ENCODE data around the gene NCBP3. TPM values are rescaled to one million over a fixed set of nuclear protein-coding genes. Genes with fewer than 3 reads are reported as not detected.

Gene NCBP3
- total and polyA plus RNA-seq, 9 of the 15 experiments (the other 6 are each of a cell fraction or from before 2014, with no cell fraction given): 3.1 to 25.5 (median 20.5) TPM

DNA sequence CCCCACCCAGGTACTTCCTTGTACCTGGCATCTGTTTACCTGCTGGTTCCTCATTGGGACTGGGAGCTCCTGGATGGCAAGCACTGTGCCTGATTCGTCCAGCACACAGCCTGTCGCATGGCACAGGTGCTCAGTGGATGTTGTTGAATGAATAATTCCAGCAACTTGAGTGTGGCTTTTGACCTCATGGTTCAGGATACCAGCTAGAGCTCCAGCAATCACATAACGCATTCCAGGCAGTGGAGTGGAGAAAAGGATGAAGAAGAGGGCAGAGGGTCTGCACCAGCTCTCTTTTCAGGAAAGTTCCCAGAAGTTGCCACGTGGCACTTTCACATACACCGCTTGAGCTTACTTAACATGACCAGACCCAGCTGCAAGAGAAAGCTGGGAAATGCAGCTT is 48.1 kb upstream of the NCBP3 start:
- ChIA-PET POLR2A (interaction anchor here (1.0 to 2.5 kb wide), 2 partner anchors 11 to 20 kb away, joined by 5 to 9 read pairs; no protein-coding TSS in a partner anchor), CTCF (ENCODE audit: low intra/inter-chr PET ratio) (no interaction called here)
- Histone ChIP-seq H3K9ac (ENCODE audit: insufficient read depth in 1 of 2, low read depth in 2 of 2, low read length in 2 of 2) (peak overlapping the region; percentile 69 to 90; a peak in 2 of 4 replicates), H3K27ac (ENCODE audit: extremely low read depth, low read depth, low read length) (no peak overlapping the region), H3K79me2 (ENCODE audit: control insufficient read depth, insufficient read depth, low read length) (peaks cover 19% of the 10 kb centered on the region; the same call in 2 of the 3 replicates), H3K9me1 (ENCODE audit: control insufficient read depth, insufficient read depth, low read length) (no peaks in the 10 kb centered on the region), H3K27me3 (ENCODE audit: control insufficient read depth in 2 of 2, insufficient read depth in 2 of 2, low read length in 2 of 2) (no peaks in the 10 kb centered on the region), H4K20me1 (replicated peaks; ENCODE audit: control insufficient read depth, insufficient read depth, low read length) (no peaks in the 10 kb centered on the region), H3K4me1 (replicated peaks in 1 of 2; ENCODE audit: control insufficient read depth in 2 of 2, insufficient read depth in 2 of 2, low read length in 2 of 2) (peaks cover 16 to 59% of the 10 kb centered on the region in 2 experiments; a peak in 4 of 5 replicates), H3K4me2 (ENCODE audit: insufficient read depth, low read length) (0 out of 2 replicates have a peak overlapping the region, but pooled peaks have one; percentile 81), H3K36me3 (ENCODE audit: control insufficient read depth, insufficient read depth, low read length) (no peaks in the 10 kb centered on the region), H2AFZ (ENCODE audit: low read depth, low read length) (peak overlapping the region; percentile 95), H3K9me3 (replicated peaks; ENCODE audit: control insufficient read depth, insufficient read depth, low read depth, low read length) (no peaks in the 10 kb centered on the region), H3K4me3 (no peak overlapping the region)
- intact Hi-C loops (cut with micrococcal nuclease): no loop called here
- no peak for TF ChIP-seq HNRNPLL (IDR thresholded peaks at IDR 0.05; ENCODE audit: low read depth, low read length, poor library complexity, severe bottlenecking)
- TF ChIP-seq, protein P1, sequence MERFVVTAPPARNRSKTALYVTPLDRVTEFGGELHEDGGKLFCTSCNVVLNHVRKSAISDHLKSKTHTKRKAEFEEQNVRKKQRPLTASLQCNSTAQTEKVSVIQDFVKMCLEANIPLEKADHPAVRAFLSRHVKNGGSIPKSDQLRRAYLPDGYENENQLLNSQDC (CRISPR knock-in tag; IDR thresholded peaks at IDR 0.05): no peak
- TF ChIP-seq POLR2H (tag; IDR thresholded peaks at IDR 0.05; ENCODE audit: low read depth): no peak
- peak; percentile 86 for TF ChIP-seq RBM25 (IDR thresholded peaks at IDR 0.05; ENCODE audit: low read depth, low read length, severe bottlenecking)
- in situ Hi-C loops (cut with MboI): no loop called here
- 73% methylated on average over 3 of the region's 5 CpGs for WGBS (ENCODE audit: insufficient coverage, low coverage, missing lambda C conversion rate)
- DNase-seq (ENCODE audit: extremely low read depth in 1 of 4, low spot score in 3 of 4) (no peak), FAIRE-seq (no peak), ATAC-seq (no peak)
- no TSS peak for BruUV-seq (replicated peaks)

DNA sequence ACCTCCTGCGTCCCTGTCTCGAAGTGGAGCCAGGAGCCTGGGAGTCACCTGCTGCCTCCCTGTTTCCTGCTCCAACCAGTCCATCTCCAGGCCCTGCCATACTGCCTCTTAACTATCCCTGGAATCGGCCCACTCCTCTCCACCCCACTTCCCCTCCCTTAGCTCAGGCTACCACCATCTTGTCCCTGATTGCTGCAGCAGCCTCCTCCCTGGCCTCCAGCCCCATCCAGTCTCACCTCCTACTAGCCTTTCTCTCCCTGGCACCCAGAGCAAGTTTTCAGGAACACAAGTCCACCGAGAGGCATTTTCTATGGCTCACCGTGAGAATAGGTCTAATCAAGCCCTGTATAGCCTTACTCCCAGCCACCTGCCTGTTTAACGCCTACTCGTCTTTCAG is 47.7 kb upstream of the NCBP3 start:
- peaks cover 20 to 63% of the 10 kb centered on the region in 2 experiments for H3K4me1 ChIP-seq (replicated peaks in 1 of 2; ENCODE audit: control insufficient read depth in 2 of 2, insufficient read depth in 2 of 2, low read length in 2 of 2)
- CTCF ChIA-PET (ENCODE audit: low intra/inter-chr PET ratio): no interaction called here
- no peaks in the 10 kb centered on the region for H3K9me1 ChIP-seq (ENCODE audit: control insufficient read depth, insufficient read depth, low read length)
- BruUV-seq (replicated peaks): no TSS peak
- H3K4me2 ChIP-seq (ENCODE audit: insufficient read depth, low read length): peak overlapping the region; percentile 81
- ATAC-seq (no peak), FAIRE-seq (peak; percentile 44), DNase-seq (ENCODE audit: extremely low read depth in 1 of 4, low spot score in 3 of 4) (no peak)
- H4K20me1 ChIP-seq (replicated peaks; ENCODE audit: control insufficient read depth, insufficient read depth, low read length): no peaks in the 10 kb centered on the region
- intact Hi-C loops (cut with micrococcal nuclease): no loop called here
- H3K27ac ChIP-seq (ENCODE audit: extremely low read depth, low read depth, low read length): peak overlapping the region; percentile 78
- H2AFZ ChIP-seq (ENCODE audit: low read depth, low read length): peak overlapping the region; percentile 95
- H3K36me3 ChIP-seq (ENCODE audit: control insufficient read depth, insufficient read depth, low read length): no peaks in the 10 kb centered on the region
- H3K9ac ChIP-seq (ENCODE audit: insufficient read depth in 1 of 2, low read depth in 2 of 2, low read length in 2 of 2): peak overlapping the region; percentile 69 to 90
- no peaks in the 10 kb centered on the region for H3K9me3 ChIP-seq (replicated peaks; ENCODE audit: control insufficient read depth, insufficient read depth, low read depth, low read length)
- POLR2A ChIA-PET: interaction anchor here (2.5 kb wide), 1 partner anchor 20 kb away, joined by 9 read pairs; no protein-coding TSS in a partner anchor
- H3K4me3 ChIP-seq: peak overlapping the region; percentile 61
- 40% methylated on average over 6 of the region's 7 CpGs for WGBS (ENCODE audit: insufficient coverage, low coverage, missing lambda C conversion rate)
- H3K27me3 ChIP-seq (ENCODE audit: control insufficient read depth in 2 of 2, insufficient read depth in 2 of 2, low read length in 2 of 2): no peaks in the 10 kb centered on the region
- in situ Hi-C loops (cut with MboI): no loop called here
- peaks cover 24% of the 10 kb centered on the region; the same call in 2 of the 3 replicates for H3K79me2 ChIP-seq (ENCODE audit: control insufficient read depth, insufficient read depth, low read length)
- TF ChIP-seq, protein P2, sequence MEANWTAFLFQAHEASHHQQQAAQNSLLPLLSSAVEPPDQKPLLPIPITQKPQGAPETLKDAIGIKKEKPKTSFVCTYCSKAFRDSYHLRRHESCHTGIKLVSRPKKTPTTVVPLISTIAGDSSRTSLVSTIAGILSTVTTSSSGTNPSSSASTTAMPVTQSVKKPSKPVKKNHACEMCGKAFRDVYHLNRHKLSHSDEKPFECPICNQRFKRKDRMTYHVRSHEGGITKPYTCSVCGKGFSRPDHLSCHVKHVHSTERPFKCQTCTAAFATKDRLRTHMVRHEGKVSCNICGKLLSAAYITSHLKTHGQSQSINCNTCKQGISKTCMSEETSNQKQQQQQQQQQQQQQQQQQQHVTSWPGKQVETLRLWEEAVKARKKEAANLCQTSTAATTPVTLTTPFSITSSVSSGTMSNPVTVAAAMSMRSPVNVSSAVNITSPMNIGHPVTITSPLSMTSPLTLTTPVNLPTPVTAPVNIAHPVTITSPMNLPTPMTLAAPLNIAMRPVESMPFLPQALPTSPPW (CRISPR knock-in tag; IDR thresholded peaks at IDR 0.05): no peak
- TF ChIP-seq, protein P3, sequence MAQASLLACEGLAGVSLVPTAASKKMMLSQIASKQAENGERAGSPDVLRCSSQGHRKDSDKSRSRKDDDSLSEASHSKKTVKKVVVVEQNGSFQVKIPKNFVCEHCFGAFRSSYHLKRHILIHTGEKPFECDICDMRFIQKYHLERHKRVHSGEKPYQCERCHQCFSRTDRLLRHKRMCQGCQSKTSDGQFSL (CRISPR knock-in tag; IDR thresholded peaks at IDR 0.05): 0 out of 2 replicates have a peak, but pooled peaks have one; percentile 0
- TF ChIP-seq, protein P3 (tag; IDR thresholded peaks at IDR 0.05): no peak
- 0 out of 2 replicates have a peak, but pooled peaks have one; percentile 8 for TF ChIP-seq SUPT5H (IDR thresholded peaks at IDR 0.05)
- 0 out of 2 replicates have a peak, but pooled peaks have one; percentile 3 for TF ChIP-seq POLR2A (conservative IDR thresholded peaks at IDR 0.05)
- TF ChIP-seq, protein P4, sequence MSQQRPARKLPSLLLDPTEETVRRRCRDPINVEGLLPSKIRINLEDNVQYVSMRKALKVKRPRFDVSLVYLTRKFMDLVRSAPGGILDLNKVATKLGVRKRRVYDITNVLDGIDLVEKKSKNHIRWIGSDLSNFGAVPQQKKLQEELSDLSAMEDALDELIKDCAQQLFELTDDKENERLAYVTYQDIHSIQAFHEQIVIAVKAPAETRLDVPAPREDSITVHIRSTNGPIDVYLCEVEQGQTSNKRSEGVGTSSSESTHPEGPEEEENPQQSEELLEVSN (IDR thresholded peaks at IDR 0.05; ENCODE audit: borderline replicate concordance in 1 of 2, extremely low read depth in 1 of 2, insufficient read depth in 1 of 2, insufficient read length in 1 of 2, low read depth in 1 of 2, low read length in 1 of 2, poor library complexity in 1 of 2, severe bottlenecking in 1 of 2): peak in 1 of 2 experiments; percentile 2
